HUDEP-2 (cell line): Measurements from ENCODE around the gene RBMS2.

Experiments
- DNase-seq, 76 experiments: peaks; one replicate each; lab custom pipeline; 2025; ENCODE audit not compliant: unreplicated experiment in 76 of 76; lab: John Stamatoyannopoulos, UW

Gene RBMS2

DNA sequence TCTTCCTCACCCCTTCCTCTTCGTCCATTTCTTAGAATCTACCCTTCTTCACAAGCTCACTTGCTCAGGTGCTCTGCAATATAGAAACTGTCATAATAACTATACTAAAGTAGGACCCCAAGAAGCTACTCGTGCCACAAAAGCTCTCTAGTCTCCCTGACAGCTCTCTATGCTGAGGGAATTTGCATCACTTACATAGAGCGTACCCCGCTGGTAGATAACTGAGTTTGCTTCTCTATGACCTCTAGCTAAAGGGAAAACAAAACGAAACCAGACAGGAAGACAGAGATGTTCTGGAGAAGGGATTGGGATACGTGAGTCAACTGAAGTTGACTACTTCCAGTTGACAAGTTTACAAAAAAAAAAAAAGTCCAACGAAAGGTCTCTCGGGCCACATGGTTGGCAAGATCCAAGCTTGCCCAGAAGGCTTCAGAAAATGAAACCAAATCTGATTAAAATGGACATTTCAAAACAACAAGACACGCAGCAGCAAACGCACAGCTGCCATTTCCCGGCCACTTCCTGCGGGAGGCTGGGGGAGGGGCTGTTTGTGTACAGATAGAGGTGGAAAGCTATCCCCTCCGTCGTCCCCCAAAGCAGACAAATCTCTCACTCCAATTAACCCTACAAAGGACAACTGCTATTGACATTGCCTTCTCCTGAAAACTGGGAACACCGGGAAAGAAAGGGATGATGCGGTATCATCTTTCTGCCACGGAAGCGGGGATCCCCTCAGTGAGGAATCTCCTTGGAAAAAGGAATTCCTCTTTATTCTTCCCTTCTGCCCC is 107.2 kb downstream of the RBMS2 start:
- peak in 13 of 76 experiments; percentile 6 to 33 (median 15) for DNase-seq

DNA sequence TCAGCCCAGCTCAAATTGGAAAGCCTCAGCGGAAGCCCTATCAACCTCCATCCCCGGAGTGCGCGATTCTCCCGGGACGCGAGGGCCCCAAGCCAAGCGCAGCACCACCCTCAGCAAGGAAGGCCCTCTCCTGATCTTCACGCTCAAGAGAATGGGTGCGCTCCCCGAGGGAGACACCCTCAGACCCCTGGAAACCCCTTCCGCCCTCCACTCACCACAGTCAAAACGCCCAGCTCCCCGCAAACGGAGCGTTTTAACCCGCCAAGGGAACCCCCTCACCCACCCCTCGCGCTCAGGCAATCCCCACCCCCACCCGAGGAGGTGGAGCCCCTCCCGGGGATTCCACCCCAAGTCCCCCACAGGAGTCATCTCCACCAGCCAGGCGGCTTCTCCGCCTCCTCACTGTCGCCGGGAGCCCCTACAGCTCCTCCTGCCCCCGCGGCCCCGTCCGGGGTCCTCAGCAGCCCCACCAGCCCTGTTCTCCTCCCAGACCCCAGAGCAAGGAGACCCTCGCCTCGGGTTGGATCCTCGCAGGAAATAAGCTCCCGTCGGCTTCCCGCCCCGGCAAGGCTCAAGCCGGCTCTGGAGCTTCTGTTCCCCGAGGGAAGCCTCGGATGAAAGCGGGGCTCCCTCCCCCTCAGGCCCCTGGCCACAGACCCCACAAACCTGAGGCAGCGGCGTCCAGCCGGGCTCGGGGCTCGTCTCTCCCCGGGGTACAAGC is 108.0 kb downstream of the RBMS2 start:
- DNase-seq, result peak in 1 of 76 experiments; percentile 13

DNA sequence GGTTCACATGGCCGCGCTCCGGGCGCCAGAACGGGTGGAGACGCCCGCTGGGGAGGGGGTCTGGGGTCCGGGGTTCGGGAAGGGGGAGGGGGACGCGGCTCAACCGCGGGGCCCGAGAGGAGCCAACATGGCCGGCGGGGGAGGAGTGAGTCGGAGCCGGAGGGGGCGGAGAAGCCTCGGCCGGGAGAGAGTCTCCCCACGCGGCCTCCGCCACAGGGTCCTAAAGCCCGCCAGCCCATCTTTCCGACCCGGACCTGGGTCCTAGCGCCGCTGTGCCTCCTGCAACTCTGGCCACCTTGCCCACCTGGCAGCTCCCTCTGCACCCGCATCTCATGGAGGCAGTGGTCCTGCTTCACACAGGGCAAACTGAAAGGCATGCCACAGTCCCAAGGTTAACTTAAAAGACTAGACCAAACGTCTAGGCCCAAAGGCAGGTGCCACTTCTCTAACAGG is 108.6 kb downstream of the RBMS2 start, which contains the start of gene BAZ2A:
BAZ2A (minus strand) TSS at position 147 of the 453 bp plus-strand sequence. CDS start 12,796 bp downstream, outside the sequence.
- DNase-seq, result peak in 70 of 76 experiments; percentile 6 to 84 (median 61)

- peak in 50 of 76 experiments; percentile 10 to 66 (median 46) for DNase-seq
Observed at GRCh38 chr12:56631790-56632700, 110.4 kb downstream of the RBMS2 start.

- no peak for DNase-seq
Observed at GRCh38 chr12:56632701-56633467, 111.3 kb downstream of the RBMS2 start.

GRCh38 chr12:56633468-56634241 is 112.0 kb downstream of the RBMS2 start:
- no peak for DNase-seq

DNA sequence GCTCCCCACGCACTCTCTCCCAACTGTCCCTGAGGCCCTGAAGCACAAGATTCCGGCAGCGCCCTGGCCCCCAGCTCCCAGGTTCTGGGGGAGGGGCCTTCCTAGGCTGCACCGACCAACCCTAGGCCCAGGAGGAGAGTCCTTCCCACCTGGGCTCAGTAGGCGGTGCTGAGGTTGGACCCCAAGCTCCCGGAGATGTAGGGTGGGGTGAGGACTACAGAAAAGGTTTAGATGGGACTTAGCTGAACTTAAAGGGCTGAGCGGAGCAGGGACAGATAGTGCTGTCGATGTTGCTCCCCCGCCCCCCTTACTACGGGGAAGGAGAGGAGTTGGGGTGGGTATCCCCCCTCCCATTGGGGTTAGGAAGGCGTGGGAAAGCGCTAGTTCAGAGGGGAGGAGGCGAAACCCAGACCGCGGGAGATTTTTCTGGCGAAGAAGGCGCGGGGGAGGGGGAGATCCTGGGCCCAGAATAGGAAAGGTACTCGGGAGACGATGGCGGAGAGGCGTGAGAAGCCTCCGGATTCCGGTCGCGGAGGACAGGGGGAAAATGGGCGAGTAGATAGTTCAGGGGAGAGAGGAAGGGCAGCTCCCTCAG is 112.7 kb downstream of the RBMS2 start:
- peak in 2 of 76 experiments; percentile 9 to 15 for DNase-seq

DNA sequence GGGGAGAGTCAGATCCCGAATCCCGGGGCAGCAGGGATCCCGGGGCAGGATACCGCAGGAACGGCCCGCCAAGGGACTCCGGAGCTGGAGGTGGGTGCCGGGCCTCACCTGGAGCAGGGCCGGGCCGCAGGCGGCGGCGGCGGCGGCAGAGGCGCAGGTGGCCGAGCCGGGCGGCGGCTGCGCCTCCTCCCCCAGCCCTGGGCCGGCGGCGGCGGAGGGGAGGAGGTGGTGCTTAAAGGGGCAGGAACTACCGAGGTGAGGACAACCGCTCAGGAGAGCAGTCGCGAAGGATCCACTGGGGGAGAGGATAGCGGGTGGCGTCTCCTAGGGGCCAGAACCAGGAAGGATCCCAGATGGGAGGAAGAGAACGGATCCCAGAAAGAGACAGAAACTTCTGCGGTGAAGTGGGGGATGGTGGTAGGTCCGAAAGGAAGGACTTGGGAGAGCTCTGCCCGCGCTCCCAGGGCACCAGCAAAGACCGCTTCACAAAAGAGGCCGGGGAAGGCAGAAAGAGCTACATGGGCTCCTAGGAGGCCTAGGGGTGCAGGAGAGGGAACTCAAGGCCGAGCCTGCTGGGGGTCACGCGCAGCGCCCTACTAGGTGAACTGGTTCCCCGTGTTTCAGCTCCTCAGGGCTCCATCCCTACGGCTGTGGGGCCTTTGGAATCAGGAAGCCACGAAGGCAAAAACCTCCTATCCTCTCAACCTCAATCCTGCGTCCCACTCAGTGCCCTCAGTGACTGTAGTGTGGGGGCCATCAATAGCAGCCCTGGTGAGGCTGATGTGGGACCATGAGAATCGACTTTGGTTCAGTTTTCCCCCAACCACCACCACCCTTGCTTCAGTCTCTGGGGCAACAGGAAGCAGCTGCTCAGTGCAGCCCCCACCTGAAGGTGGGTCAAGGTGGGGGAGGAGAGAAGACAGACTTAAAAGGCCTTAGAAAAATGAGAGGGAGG is 113.5 kb downstream of the RBMS2 start:
- DNase-seq, result peak in 67 of 76 experiments; percentile 8 to 74 (median 56)

DNA sequence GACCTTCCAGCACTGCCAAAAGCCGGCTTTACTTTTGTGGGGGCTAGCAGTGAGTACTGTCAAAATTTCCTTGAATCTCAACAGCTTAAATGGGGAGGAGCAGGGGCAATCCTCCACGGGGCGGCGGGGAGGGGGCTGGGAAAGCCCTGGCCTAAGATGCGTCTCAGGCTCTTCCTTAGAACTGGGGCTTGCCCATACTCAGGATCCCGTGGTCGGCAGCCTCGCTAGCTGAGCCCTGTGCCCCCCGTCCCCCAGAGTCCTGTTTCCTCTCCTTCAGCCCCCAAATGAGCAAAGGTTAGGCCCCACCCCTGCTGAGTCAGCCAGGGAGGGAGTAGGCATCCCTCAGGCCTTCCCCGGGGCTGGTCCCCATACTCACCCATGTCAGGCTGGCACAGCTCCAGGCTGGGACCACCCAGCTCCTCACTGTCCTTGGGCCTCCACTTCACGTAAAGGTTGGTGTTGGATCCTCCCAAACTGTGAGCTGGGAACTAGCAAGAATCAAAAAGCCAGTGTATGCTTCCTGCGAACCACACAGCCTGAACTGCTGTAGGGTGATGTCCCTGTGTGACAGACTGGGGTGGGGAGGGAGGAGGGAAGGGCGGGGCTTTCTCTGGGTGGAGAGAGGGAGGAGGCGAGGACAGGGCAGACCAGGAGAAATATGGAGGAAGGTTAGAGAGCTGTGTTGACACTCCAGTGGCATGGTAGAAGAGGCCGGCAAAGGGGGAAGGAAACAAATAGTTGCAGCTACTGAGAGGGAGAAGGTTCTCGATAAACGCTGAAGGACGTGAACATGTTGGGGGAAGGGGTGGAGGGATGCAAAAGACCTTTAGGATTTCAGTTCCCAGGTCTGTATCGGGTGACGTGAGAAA is 114.4 kb downstream of the RBMS2 start:
- peak in 72 of 76 experiments; percentile 19 to 94 (median 80) for DNase-seq

GRCh38 chr12:56636675-56637540 is 115.3 kb downstream of the RBMS2 start:
- peak; percentile 71 to 99 (median 97) for DNase-seq

- DNase-seq, result no peak
Observed at GRCh38 chr12:56637621-56638020, 116.0 kb downstream of the RBMS2 start.

DNA sequence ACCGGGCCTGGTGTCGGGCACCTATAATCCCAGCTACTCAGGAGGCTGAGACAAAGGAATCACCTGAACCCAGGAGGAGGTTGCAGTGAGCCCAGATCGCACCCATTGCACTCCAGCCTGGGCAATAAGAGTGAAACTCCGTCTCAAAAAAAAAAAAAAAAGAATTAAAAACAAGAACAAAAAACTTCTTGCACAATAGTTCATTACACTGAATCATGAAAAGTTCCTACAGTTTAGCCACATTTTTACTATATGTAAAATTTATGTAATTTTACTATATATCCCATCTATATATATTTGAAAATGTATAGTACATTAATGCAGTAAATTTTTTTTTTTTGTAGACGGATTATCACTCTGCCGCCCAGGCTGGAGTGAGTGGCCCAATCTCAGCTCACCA is 119.6 kb downstream of the RBMS2 start:
- DNase-seq, result no peak

DNA sequence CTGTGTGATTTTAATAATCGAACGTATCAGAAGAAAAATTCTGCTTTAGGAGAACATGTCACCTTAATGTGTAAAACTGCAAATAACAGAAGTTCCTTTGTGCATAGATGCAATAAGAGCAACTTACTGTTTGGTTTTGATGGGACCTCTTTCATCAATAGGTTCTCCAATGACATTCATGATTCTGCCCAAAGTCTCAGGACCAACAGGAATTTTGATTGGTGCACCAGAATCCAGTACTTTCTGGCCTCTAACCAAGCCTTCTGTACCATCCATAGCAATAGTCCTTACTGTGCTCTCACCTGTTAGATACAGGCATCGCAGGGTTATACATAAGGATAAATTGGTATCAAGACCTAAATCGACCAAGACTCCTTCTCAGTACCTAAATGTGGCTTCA is 123.0 kb downstream of the RBMS2 start:
- DNase-seq, result no peak

- peak in 2 of 76 experiments; percentile 23 to 45 for DNase-seq
Observed at GRCh38 chr12:56645201-56645716, 123.6 kb downstream of the RBMS2 start.
